Measurements from ENCODE around the gene ICAM2.

Gene ICAM2

GRCh38 chr17:63997341-63998048 lies 22.9 kb downstream of the ICAM2 start:
- DNase-seq (ENCODE audit: low read depth, low spot score): no peak
- ChIA-PET CTCF (interaction anchor here (0.9 to 2.6 kb wide), 6 partner anchors 12 to 108 kb away, joined by 4 to 11 read pairs (median 6); partner anchors contain the start of gene GH1), POLR2A (no interaction called here)
- no peak for TF ChIP-seq CTCF (IDR thresholded peaks at IDR 0.05; ENCODE audit: insufficient read depth, low read length, missing control alignments)
- H3K4me3 ChIP-seq (ENCODE audit: low read depth, low read length): no peak overlapping the region; the same call in 1 of the 2 replicates

GRCh38 chr17:63996430-63997182 lies 23.8 kb downstream of the ICAM2 start:
- POLR2A ChIA-PET: no interaction called here
- no peak for DNase-seq (ENCODE audit: low read depth, low spot score)
- CTCF ChIA-PET: interaction anchor here (0.9 to 2.6 kb wide), 3 partner anchors 29 to 84 kb away, joined by 5 to 11 read pairs (median 6); partner anchors contain the start of gene GH1
- TF ChIP-seq CTCF (IDR thresholded peaks at IDR 0.05; ENCODE audit: insufficient read depth, low read length, missing control alignments): no peak
- no peak overlapping the region for H3K4me3 ChIP-seq (ENCODE audit: low read depth, low read length)

- CTCF ChIA-PET: interaction anchor here (0.7 to 2.3 kb wide), 4 partner anchors 8 to 139 kb away, joined by 3 to 9 read pairs (median 4); partner anchors contain the start of gene GH1
- POLR2A ChIA-PET: no interaction called here
- no peak for TF ChIP-seq CTCF (IDR thresholded peaks at IDR 0.05; ENCODE audit: insufficient read depth, low read length, missing control alignments)
- DNase-seq (ENCODE audit: low read depth, low spot score): no peak
- H3K4me3 ChIP-seq (ENCODE audit: low read depth, low read length): no peak overlapping the region
Observed at GRCh38 chr17:63995626-63996025, 24.8 kb downstream of the ICAM2 start.

- TF ChIP-seq CTCF (IDR thresholded peaks at IDR 0.05; ENCODE audit: insufficient read depth, low read length, missing control alignments): no peak
- H3K4me3 ChIP-seq (ENCODE audit: low read depth, low read length): no peak overlapping the region
- DNase-seq (ENCODE audit: low read depth, low spot score): no peak
- POLR2A ChIA-PET: no interaction called here
- CTCF ChIA-PET: interaction anchor here (0.9 to 2.9 kb wide), 5 partner anchors 47 to 141 kb away, joined by 3 to 21 read pairs (median 9); partner anchors contain the start of genes CSHL1 and GH1
Observed at GRCh38 chr17:63993368-63993985, 27.0 kb downstream of the ICAM2 start.

GRCh38 chr17:63991611-63992010 lies 28.8 kb downstream of the ICAM2 start:
- no peak overlapping the region for H3K4me3 ChIP-seq (ENCODE audit: low read depth, low read length)
- POLR2A ChIA-PET: no interaction called here
- TF ChIP-seq CTCF (IDR thresholded peaks at IDR 0.05; ENCODE audit: insufficient read depth, low read length, missing control alignments): no peak
- CTCF ChIA-PET: interaction anchor here (1.3 to 2.9 kb wide), 4 partner anchors 45 to 79 kb away, joined by 4 to 21 read pairs (median 12); partner anchors contain the start of gene GH1
- DNase-seq (ENCODE audit: low read depth, low spot score): no peak

Data from AG04449 (cell line).